ENCODE results near the gene MPV17L2.

Gene MPV17L2

DNA sequence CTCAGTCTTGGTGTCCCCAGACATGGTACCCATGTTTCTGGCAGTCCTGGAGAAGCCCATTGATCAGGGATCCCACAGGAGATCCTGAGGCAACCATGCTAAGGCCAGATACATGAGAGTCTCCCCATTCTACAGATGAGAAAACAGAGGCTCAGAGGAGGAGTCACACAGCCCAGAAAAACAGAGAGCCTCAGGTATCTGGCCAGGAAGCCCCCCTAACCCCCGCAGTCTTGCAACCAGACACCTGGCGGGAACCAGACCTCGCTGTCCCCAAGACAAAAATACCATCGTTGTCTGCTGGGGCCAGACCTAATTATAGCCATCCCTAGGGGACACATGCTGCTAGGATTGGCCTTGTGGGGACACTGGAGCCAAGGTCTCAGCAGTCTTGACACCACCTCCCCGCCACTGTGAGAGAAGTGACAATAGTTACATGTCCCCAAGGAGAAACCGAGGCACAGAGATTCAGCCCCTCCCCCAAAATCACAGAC is 34.8 kb downstream of the MPV17L2 start:
- TF ChIP-seq ZFP3 (CRISPR knock-in tag; IDR thresholded peaks at IDR 0.05) (no peak), ESRRG (CRISPR knock-in tag; IDR thresholded peaks at IDR 0.05) (no peak), ZNF8 (CRISPR knock-in tag; IDR thresholded peaks at IDR 0.05) (no peak), SNAI2 (CRISPR knock-in tag; IDR thresholded peaks at IDR 0.05) (no peak), ISL1 (CRISPR knock-in tag; IDR thresholded peaks at IDR 0.05) (no peak), ZC3H10 (CRISPR knock-in tag; IDR thresholded peaks at IDR 0.05) (no peak), OSR1 (CRISPR knock-in tag; IDR thresholded peaks at IDR 0.05) (no peak), ZNF565 (CRISPR knock-in tag; conservative IDR thresholded peaks at IDR 0.05; ENCODE audit: low read depth) (no peak), ARNTL (CRISPR knock-in tag; IDR thresholded peaks at IDR 0.05; ENCODE audit: borderline replicate concordance, low read depth) (no peak), BACH2 (CRISPR knock-in tag; IDR thresholded peaks at IDR 0.05; ENCODE audit: borderline replicate concordance) (no peak), TOX (CRISPR knock-in tag; IDR thresholded peaks at IDR 0.05; ENCODE audit: borderline replicate concordance) (no peak)
- TF ChIP-seq, protein P1, sequence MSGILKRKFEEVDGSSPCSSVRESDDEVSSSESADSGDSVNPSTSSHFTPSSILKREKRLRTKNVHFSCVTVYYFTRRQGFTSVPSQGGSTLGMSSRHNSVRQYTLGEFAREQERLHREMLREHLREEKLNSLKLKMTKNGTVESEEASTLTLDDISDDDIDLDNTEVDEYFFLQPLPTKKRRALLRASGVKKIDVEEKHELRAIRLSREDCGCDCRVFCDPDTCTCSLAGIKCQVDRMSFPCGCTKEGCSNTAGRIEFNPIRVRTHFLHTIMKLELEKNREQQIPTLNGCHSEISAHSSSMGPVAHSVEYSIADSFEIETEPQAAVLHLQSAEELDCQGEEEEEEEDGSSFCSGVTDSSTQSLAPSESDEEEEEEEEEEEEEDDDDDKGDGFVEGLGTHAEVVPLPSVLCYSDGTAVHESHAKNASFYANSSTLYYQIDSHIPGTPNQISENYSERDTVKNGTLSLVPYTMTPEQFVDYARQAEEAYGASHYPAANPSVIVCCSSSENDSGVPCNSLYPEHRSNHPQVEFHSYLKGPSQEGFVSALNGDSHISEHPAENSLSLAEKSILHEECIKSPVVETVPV (CRISPR knock-in tag; IDR thresholded peaks at IDR 0.05): no peak
- ATAC-seq: no peak

DNA sequence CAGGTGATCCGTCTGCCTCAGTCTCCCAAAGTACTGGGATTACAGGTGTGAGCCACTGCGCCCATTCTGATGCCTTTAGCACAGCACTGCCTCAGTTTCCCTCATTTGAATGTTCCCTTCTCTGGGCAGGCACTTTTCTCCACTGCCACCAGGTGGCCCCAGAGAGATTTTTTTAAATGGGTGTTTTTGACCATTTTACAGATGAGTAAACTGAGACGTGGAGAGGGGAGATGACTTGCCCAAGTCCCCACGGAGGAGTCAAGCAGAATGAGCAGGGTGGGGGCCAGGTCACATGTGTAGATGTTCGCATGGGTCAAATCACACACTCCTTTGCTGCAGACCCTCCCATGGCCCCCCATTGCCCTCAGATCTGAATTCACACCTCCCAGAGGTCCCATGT is 36.5 kb downstream of the MPV17L2 start:
- TF ChIP-seq ESRRG (CRISPR knock-in tag; IDR thresholded peaks at IDR 0.05) (no peak), CSDC2 (CRISPR knock-in tag; IDR thresholded peaks at IDR 0.05) (no peak), ZNF8 (CRISPR knock-in tag; IDR thresholded peaks at IDR 0.05) (no peak), ZNF70 (CRISPR knock-in tag; IDR thresholded peaks at IDR 0.05) (no peak), OSR1 (CRISPR knock-in tag; IDR thresholded peaks at IDR 0.05) (no peak), RARB (CRISPR knock-in tag; IDR thresholded peaks at IDR 0.05) (no peak), SNAI2 (CRISPR knock-in tag; IDR thresholded peaks at IDR 0.05) (no peak), ISL1 (CRISPR knock-in tag; IDR thresholded peaks at IDR 0.05) (no peak), ZC3H10 (CRISPR knock-in tag; IDR thresholded peaks at IDR 0.05) (no peak), ZNF565 (CRISPR knock-in tag; conservative IDR thresholded peaks at IDR 0.05; ENCODE audit: low read depth) (no peak), TCF4 (CRISPR knock-in tag; IDR thresholded peaks at IDR 0.05; ENCODE audit: borderline replicate concordance) (no peak), ARNTL (CRISPR knock-in tag; IDR thresholded peaks at IDR 0.05; ENCODE audit: borderline replicate concordance, low read depth) (no peak), PPARA (CRISPR knock-in tag; IDR thresholded peaks at IDR 0.05; ENCODE audit: borderline replicate concordance) (no peak), GLIS3 (CRISPR knock-in tag; IDR thresholded peaks at IDR 0.05) (no peak)
- TF ChIP-seq, protein P2, sequence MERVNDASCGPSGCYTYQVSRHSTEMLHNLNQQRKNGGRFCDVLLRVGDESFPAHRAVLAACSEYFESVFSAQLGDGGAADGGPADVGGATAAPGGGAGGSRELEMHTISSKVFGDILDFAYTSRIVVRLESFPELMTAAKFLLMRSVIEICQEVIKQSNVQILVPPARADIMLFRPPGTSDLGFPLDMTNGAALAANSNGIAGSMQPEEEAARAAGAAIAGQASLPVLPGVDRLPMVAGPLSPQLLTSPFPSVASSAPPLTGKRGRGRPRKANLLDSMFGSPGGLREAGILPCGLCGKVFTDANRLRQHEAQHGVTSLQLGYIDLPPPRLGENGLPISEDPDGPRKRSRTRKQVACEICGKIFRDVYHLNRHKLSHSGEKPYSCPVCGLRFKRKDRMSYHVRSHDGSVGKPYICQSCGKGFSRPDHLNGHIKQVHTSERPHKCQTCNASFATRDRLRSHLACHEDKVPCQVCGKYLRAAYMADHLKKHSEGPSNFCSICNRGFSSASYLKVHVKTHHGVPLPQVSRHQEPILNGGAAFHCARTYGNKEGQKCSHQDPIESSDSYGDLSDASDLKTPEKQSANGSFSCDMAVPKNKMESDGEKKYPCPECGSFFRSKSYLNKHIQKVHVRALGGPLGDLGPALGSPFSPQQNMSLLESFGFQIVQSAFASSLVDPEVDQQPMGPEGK (CRISPR knock-in tag; IDR thresholded peaks at IDR 0.05; ENCODE audit: borderline replicate concordance): no peak
- TF ChIP-seq, protein P1 (CRISPR knock-in tag; IDR thresholded peaks at IDR 0.05): no peak
- ATAC-seq: no peak

DNA sequence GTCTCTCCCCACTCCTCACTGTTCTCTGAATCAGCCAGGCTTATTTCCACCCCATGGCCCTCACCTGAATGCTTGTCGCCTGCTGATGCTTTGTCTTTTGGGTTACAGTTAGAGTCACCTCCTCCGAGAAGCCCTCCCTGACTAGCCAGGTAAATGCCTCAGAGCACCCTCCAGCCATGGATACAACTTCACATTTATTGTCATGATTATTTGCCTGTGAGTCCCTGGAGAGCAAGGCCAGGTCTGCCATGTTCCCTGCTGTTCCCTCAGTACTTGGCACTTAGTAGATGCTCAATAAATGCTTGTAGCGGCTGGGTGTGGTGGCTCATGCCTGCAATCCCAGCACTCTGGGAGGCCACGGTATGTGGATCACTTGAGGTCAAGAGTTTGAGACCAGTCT is 36.9 kb downstream of the MPV17L2 start:
- TF ChIP-seq ZNF8 (CRISPR knock-in tag; IDR thresholded peaks at IDR 0.05) (no peak), BACH2 (CRISPR knock-in tag; IDR thresholded peaks at IDR 0.05; ENCODE audit: borderline replicate concordance) (no peak), ZFP3 (CRISPR knock-in tag; IDR thresholded peaks at IDR 0.05) (no peak), ZC3H10 (CRISPR knock-in tag; IDR thresholded peaks at IDR 0.05) (no peak), ESRRG (CRISPR knock-in tag; IDR thresholded peaks at IDR 0.05) (no peak), TCF4 (CRISPR knock-in tag; IDR thresholded peaks at IDR 0.05; ENCODE audit: borderline replicate concordance) (no peak)
- TF ChIP-seq, protein P1 (CRISPR knock-in tag; IDR thresholded peaks at IDR 0.05): no peak
- TF ChIP-seq, protein P3, sequence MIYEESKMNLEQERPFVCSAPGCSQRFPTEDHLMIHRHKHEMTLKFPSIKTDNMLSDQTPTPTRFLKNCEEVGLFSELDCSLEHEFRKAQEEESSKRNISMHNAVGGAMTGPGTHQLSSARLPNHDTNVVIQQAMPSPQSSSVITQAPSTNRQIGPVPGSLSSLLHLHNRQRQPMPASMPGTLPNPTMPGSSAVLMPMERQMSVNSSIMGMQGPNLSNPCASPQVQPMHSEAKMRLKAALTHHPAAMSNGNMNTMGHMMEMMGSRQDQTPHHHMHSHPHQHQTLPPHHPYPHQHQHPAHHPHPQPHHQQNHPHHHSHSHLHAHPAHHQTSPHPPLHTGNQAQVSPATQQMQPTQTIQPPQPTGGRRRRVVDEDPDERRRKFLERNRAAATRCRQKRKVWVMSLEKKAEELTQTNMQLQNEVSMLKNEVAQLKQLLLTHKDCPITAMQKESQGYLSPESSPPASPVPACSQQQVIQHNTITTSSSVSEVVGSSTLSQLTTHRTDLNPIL (CRISPR knock-in tag; IDR thresholded peaks at IDR 0.05; ENCODE audit: low read depth): no peak
- no peak for ATAC-seq
